Amygdala (tissue), 56 donors: ENCODE results near the gene POLD3.

ENCODE experiments used
- DNase-seq, 56 donors: peaks; one replicate each; lab custom pipeline; 2025; lab: John Stamatoyannopoulos, UW

The POLD3 gene

GRCh38 chr11:74592441-74593362, at the start of gene POLD3:
Gene POLD3 (plus strand): TSS chr11:74592582. CDS start chr11:74592659, 77 bp downstream.
- DNase-seq, result peak; percentile 67 to 96 (median 89)

- DNase-seq, result no peak
Observed at GRCh38 chr11:74543991-74544390, 48.4 kb upstream of the POLD3 start.

- DNase-seq, result no peak
Observed at GRCh38 chr11:74546752-74547151, 45.6 kb upstream of the POLD3 start.

GRCh38 chr11:74550991-74551753, 41.2 kb upstream of the POLD3 start:
- DNase-seq, result no peak

GRCh38 chr11:74551754-74552145, 40.6 kb upstream of the POLD3 start:
- DNase-seq, result no peak

GRCh38 chr11:74557526-74557925, 34.9 kb upstream of the POLD3 start:
- no peak for DNase-seq

- DNase-seq, result no peak
Observed at GRCh38 chr11:74559110-74559933, 33.1 kb upstream of the POLD3 start.

GRCh38 chr11:74559934-74560309, 32.5 kb upstream of the POLD3 start:
- no peak for DNase-seq

- no peak for DNase-seq
Observed at GRCh38 chr11:74566146-74566960, 26.0 kb upstream of the POLD3 start.

GRCh38 chr11:74568028-74568427, 24.4 kb upstream of the POLD3 start:
- no peak for DNase-seq

GRCh38 chr11:74570266-74571061, 21.9 kb upstream of the POLD3 start:
- DNase-seq, result peak in 5 of 56 donors; percentile 2 to 17 (median 9)

GRCh38 chr11:74571062-74571399, 21.4 kb upstream of the POLD3 start:
- no peak for DNase-seq

- no peak for DNase-seq
Observed at GRCh38 chr11:74572349-74572748, 20.0 kb upstream of the POLD3 start.

- DNase-seq, result no peak
Observed at GRCh38 chr11:74574563-74574962, 17.8 kb upstream of the POLD3 start.

- DNase-seq, result no peak
Observed at GRCh38 chr11:74575999-74576398, 16.4 kb upstream of the POLD3 start.

- DNase-seq, result no peak
Observed at GRCh38 chr11:74577181-74577580, 15.2 kb upstream of the POLD3 start.

GRCh38 chr11:74577624-74578396, 14.6 kb upstream of the POLD3 start:
- no peak for DNase-seq

- DNase-seq, result no peak
Observed at GRCh38 chr11:74579577-74580270, 12.7 kb upstream of the POLD3 start.
